ENCODE results near the gene RASA3. TPM values are rescaled to one million over a fixed set of nuclear protein-coding genes. Genes with fewer than 3 reads are reported as not detected.
A peak's percentile ranks its signal among the peaks of the same experiment; 100 is the strongest.
"Not testable (repeated sequence)": the region's sequence is repeated elsewhere in the genome, so short reads cannot be mapped to it uniquely, and the experiment has no call there.

The RASA3 gene
- total RNA-seq, 3 donors from 2014 or later (not counting 1 experiment from before 2014, with no cell fraction given), result 252 to 277 (median 274) TPM

GRCh38 chr13:114118086-114118485, 14.3 kb downstream of the RASA3 start:
- Histone ChIP-seq H3K36me3 (ENCODE audit: control insufficient read depth, insufficient read depth, low read length) (peaks cover 34% of the 10 kb centered on the region), H3K27me3 (ENCODE audit: control insufficient read depth, insufficient read depth, low read length) (no peaks in the 10 kb centered on the region), H3K27ac (ENCODE audit: low read length) (peak overlapping the region; percentile 43), H3K4me1 (ENCODE audit: control insufficient read depth, insufficient read depth, low read length) (peaks cover 86% of the 10 kb centered on the region), H3K4me3 (ENCODE audit: low read length) (no peak overlapping the region), H3K9me3 (ENCODE audit: control insufficient read depth, insufficient read depth, low read length) (no peaks in the 10 kb centered on the region)
- ATAC-seq (no peak), DNase-seq (no peak)
- H3K4me3 Mint-ChIP-seq, result peak overlapping the region; percentile 84
- peaks cover 57 to 78% of the 10 kb centered on the region in 2 donors for H3K4me1 Mint-ChIP-seq
- H3K27me3 Mint-ChIP-seq (ENCODE audit: low read depth in 2 of 2), result no peaks in the 10 kb centered on the region
- peak overlapping the region; percentile 65 to 93 for H3K27ac Mint-ChIP-seq
- intact Hi-C loops (cut with micrococcal nuclease), result no loop called here
- 43% methylated on average over 3 of the region's 6 CpGs for WGBS (ENCODE audit: insufficient coverage)
- TF ChIP-seq CTCF (IDR thresholded peaks at IDR 0.05), result no peak
- H3K36me3 Mint-ChIP-seq, result no peaks in the 10 kb centered on the region
- no peaks in the 10 kb centered on the region for H3K9me3 Mint-ChIP-seq

- H3K4me3 ChIP-seq (ENCODE audit: low read length); intact Hi-C loops (cut with micrococcal nuclease); DNase-seq; H3K27ac ChIP-seq (ENCODE audit: low read length); ATAC-seq; H3K4me3 Mint-ChIP-seq; H3K27me3 Mint-ChIP-seq (ENCODE audit: low read depth in 2 of 2); H3K9me3 Mint-ChIP-seq; H3K27me3 ChIP-seq (ENCODE audit: control insufficient read depth, insufficient read depth, low read length); H3K9me3 ChIP-seq (ENCODE audit: control insufficient read depth, insufficient read depth, low read length); H3K36me3 Mint-ChIP-seq: not testable (repeated sequence)
- Mint-ChIP-seq H3K4me1 (peaks cover 55 to 78% of the 10 kb centered on the region in 2 donors), H3K27ac (peak overlapping the region; percentile 65 to 93)
- Histone ChIP-seq H3K4me1 (ENCODE audit: control insufficient read depth, insufficient read depth, low read length) (peaks cover 86% of the 10 kb centered on the region), H3K36me3 (ENCODE audit: control insufficient read depth, insufficient read depth, low read length) (peaks cover 40% of the 10 kb centered on the region)
- WGBS (ENCODE audit: insufficient coverage), result 95% methylated on average over 20 of the region's 20 CpGs
These were observed 15.0 kb downstream of the RASA3 start for GRCh38 chr13:114117341-114117874.

- Histone ChIP-seq H3K36me3 (ENCODE audit: control insufficient read depth, insufficient read depth, low read length) (peaks cover 39% of the 10 kb centered on the region), H3K4me3 (ENCODE audit: low read length) (no peak overlapping the region), H3K9me3 (ENCODE audit: control insufficient read depth, insufficient read depth, low read length) (no peaks in the 10 kb centered on the region), H3K27ac (ENCODE audit: low read length) (no peak overlapping the region), H3K4me1 (ENCODE audit: control insufficient read depth, insufficient read depth, low read length) (peaks cover 86% of the 10 kb centered on the region), H3K27me3 (ENCODE audit: control insufficient read depth, insufficient read depth, low read length) (no peaks in the 10 kb centered on the region)
- H3K27me3 Mint-ChIP-seq (ENCODE audit: low read depth in 2 of 2), result no peaks in the 10 kb centered on the region
- ATAC-seq, result no peak
- no peaks in the 10 kb centered on the region for H3K36me3 Mint-ChIP-seq
- no peak overlapping the region for H3K4me3 Mint-ChIP-seq
- peaks cover 56 to 80% of the 10 kb centered on the region in 2 donors for H3K4me1 Mint-ChIP-seq
- no peak for TF ChIP-seq CTCF (IDR thresholded peaks at IDR 0.05)
- DNase-seq, result no peak
- 96% methylated on average over 17 of the region's 17 CpGs for WGBS (ENCODE audit: insufficient coverage)
- intact Hi-C loops (cut with micrococcal nuclease), result no loop called here
- H3K9me3 Mint-ChIP-seq, result no peaks in the 10 kb centered on the region
- H3K27ac Mint-ChIP-seq, result peak overlapping the region in 1 of 2 donors; percentile 91
These were observed 15.7 kb downstream of the RASA3 start for GRCh38 chr13:114116734-114117133.

- peak overlapping the region; percentile 81 for H3K4me3 Mint-ChIP-seq
- H3K36me3 Mint-ChIP-seq, result no peaks in the 10 kb centered on the region
- Histone ChIP-seq H3K9me3 (ENCODE audit: control insufficient read depth, insufficient read depth, low read length) (no peaks in the 10 kb centered on the region), H3K27me3 (ENCODE audit: control insufficient read depth, insufficient read depth, low read length) (no peaks in the 10 kb centered on the region), H3K36me3 (ENCODE audit: control insufficient read depth, insufficient read depth, low read length) (peaks cover 34% of the 10 kb centered on the region), H3K4me3 (ENCODE audit: low read length) (no peak overlapping the region), H3K27ac (ENCODE audit: low read length) (peak overlapping the region; percentile 65), H3K4me1 (ENCODE audit: control insufficient read depth, insufficient read depth, low read length) (peaks cover 83% of the 10 kb centered on the region)
- no peak for TF ChIP-seq CTCF (IDR thresholded peaks at IDR 0.05)
- peak overlapping the region; percentile 91 to 92 for H3K27ac Mint-ChIP-seq
- H3K4me1 Mint-ChIP-seq, result peaks cover 50 to 74% of the 10 kb centered on the region in 2 donors
- no peaks in the 10 kb centered on the region for H3K27me3 Mint-ChIP-seq (ENCODE audit: low read depth in 2 of 2)
- DNase-seq (peak in 1 of 2 donors; percentile 16), ATAC-seq (peak in 2 of 3 donors; percentile 24 to 30)
- intact Hi-C loops (cut with micrococcal nuclease), result no loop called here
- no peaks in the 10 kb centered on the region for H3K9me3 Mint-ChIP-seq
- WGBS (ENCODE audit: insufficient coverage), result 89% methylated on average over 11 of the region's 13 CpGs
These were observed 16.6 kb downstream of the RASA3 start for GRCh38 chr13:114115796-114116195.

Measured in natural killer cell (primary cell).